WTC11 (cell line): Measurements from ENCODE around the gene MICAL2. TPM values are rescaled to one million over a fixed set of nuclear protein-coding genes. Genes with fewer than 3 reads are reported as not detected.

Experiments used
- ATAC-seq: fragments of 200-7000 bp; cut with Tn5 transposase; 2 replicates; pipeline ENCODE4 v1.10.0; 2021; ENCODE audit warnings: mild to moderate bottlenecking, moderate library complexity
- CTCF ChIA-PET: fragments of 300-600 bp; sonication (Branson Sonifier 250); formaldehyde crosslinking; loops from one replicate; lab custom pipeline; 2021; ENCODE audit warnings: antibody characterized with exemption; lab: Charles Lee
- POLR2A ChIA-PET: fragments of 350-600 bp; sonication (Branson Sonifier 250); formaldehyde crosslinking; loops from one replicate; lab custom pipeline; 2021; ENCODE audit warnings: antibody characterized with exemption; lab: Charles Lee
- DNase-seq: peaks from one replicate; pipeline ENCODE4 v3.0.0; 2021; ENCODE audit warnings: low spot score
- H3K27ac Mint-ChIP-seq: 2 replicates; pipeline ENCODE4 v1.8.0; 2021; ENCODE audit warnings: mixed read lengths
- H3K27me3 Mint-ChIP-seq: 2 replicates; pipeline ENCODE4 v1.8.0; 2021; ENCODE audit warnings: low read depth, mild to moderate bottlenecking, moderate library complexity, mixed read lengths
- H3K36me3 Mint-ChIP-seq: 2 replicates; pipeline ENCODE4 v1.8.0; 2021; ENCODE audit warnings: mixed read lengths
- H3K4me1 Mint-ChIP-seq: 2 replicates; pipeline ENCODE4 v1.8.0; 2022; ENCODE audit warnings: mixed read lengths
- H3K4me3 Mint-ChIP-seq: 2 replicates; pipeline ENCODE4 v1.8.0; 2021; ENCODE audit warnings: mild to moderate bottlenecking, moderate library complexity, mixed read lengths
- H3K9me3 Mint-ChIP-seq: 2 replicates; pipeline ENCODE4 v1.8.0; 2021; ENCODE audit warnings: mixed read lengths
- ESRRA ChIP-seq: sonication (generic); formaldehyde crosslinking; IDR thresholded peaks from 2 replicates; pipeline ENCODE4 v1.8.1; 2022; ENCODE audit warnings: mild to moderate bottlenecking, missing genetic modification reagents, borderline replicate concordance
- FOXJ3 ChIP-seq: sonication (generic); formaldehyde crosslinking; IDR thresholded peaks from 2 replicates; pipeline ENCODE4 v1.9.0; 2021; ENCODE audit warnings: missing genetic modification reagents, mild to moderate bottlenecking, borderline replicate concordance
- GRHL2 ChIP-seq: fragments of 250-450 bp; sonication (Bioruptor Pico); IDR thresholded peaks from 2 replicates; pipeline ENCODE4 v1.8.0; 2022; ENCODE audit warnings: mild to moderate bottlenecking, moderate library complexity; ENCODE audit not compliant: insufficient replicate concordance, severe bottlenecking
- HMGA2 ChIP-seq: fragments of 250-450 bp; sonication (Bioruptor Pico); IDR thresholded peaks from 2 replicates; pipeline ENCODE4 v1.4.0; 2021; ENCODE audit warnings: mild to moderate bottlenecking, moderate library complexity
- JUN ChIP-seq: sonication (generic); formaldehyde crosslinking; IDR thresholded peaks from 2 replicates; pipeline ENCODE4 v1.8.0; 2023; ENCODE audit warnings: mild to moderate bottlenecking, missing genetic modification reagents
- KAT7 ChIP-seq: sonication (generic); formaldehyde crosslinking; IDR thresholded peaks from 2 replicates; pipeline ENCODE4 v1.8.1; 2023; ENCODE audit warnings: missing genetic modification reagents, mild to moderate bottlenecking, borderline replicate concordance
- NFE2L1 ChIP-seq: sonication (generic); formaldehyde crosslinking; IDR thresholded peaks from 2 replicates; pipeline ENCODE4 v1.8.1; 2023; ENCODE audit warnings: missing genetic modification reagents
- NR3C1 ChIP-seq: sonication (generic); formaldehyde crosslinking; conservative IDR thresholded peaks from 2 replicates; pipeline ENCODE4 v1.8.1; 2023; ENCODE audit warnings: low read depth, mild to moderate bottlenecking, missing genetic modification reagents
- OVOL2 ChIP-seq: fragments of 250-450 bp; sonication (Bioruptor Pico); IDR thresholded peaks from 2 replicates; pipeline ENCODE4 v1.9.0; 2021; ENCODE audit warnings: mild to moderate bottlenecking, borderline replicate concordance
- RORB ChIP-seq: fragments of 250-450 bp; sonication (Bioruptor Pico); IDR thresholded peaks from 2 replicates; pipeline ENCODE4 v1.9.0; 2021; ENCODE audit warnings: mild to moderate bottlenecking
- SP1 ChIP-seq: sonication (generic); formaldehyde crosslinking; conservative IDR thresholded peaks from 2 replicates; pipeline ENCODE4 v1.8.1; 2022; ENCODE audit warnings: missing genetic modification reagents
- TEAD4 ChIP-seq: sonication (generic); formaldehyde crosslinking; IDR thresholded peaks from 2 replicates; pipeline ENCODE4 v1.8.0; 2022; ENCODE audit warnings: mild to moderate bottlenecking, missing genetic modification reagents
- TP53 ChIP-seq: sonication (generic); formaldehyde crosslinking; IDR thresholded peaks from 2 replicates; pipeline ENCODE4 v1.8.1; 2023; ENCODE audit warnings: mild to moderate bottlenecking, missing genetic modification reagents
- ZNF317 ChIP-seq: sonication (generic); formaldehyde crosslinking; IDR thresholded peaks from 2 replicates; pipeline ENCODE4 v1.8.1; 2023; ENCODE audit warnings: low read depth, mild to moderate bottlenecking, moderate library complexity, missing genetic modification reagents, borderline replicate concordance
- ZNF423 ChIP-seq: fragments of 250-450 bp; sonication (Bioruptor Pico); IDR thresholded peaks from 2 replicates; pipeline ENCODE4 v2.1.2; 2022; ENCODE audit warnings: mild to moderate bottlenecking, moderate library complexity
- total RNA-seq: library from RNA; stranded (reverse); gene quantifications from 3 replicates; pipeline ENCODE4 v1.2.3, GENCODE V29; 2021
- TF ChIP-seq, protein P1 (sequence below): sonication (generic); formaldehyde crosslinking; conservative IDR thresholded peaks from 2 replicates; pipeline ENCODE4 v1.8.1; 2022; ENCODE audit warnings: mild to moderate bottlenecking, missing genetic modification reagents
- TF ChIP-seq, protein P2 (sequence below): sonication (generic); formaldehyde crosslinking; conservative IDR thresholded peaks from 2 replicates; pipeline ENCODE4 v1.8.1; 2023; ENCODE audit warnings: mild to moderate bottlenecking, low read depth, missing genetic modification reagents, moderate library complexity
- TF ChIP-seq, protein P3 (sequence below): sonication (generic); formaldehyde crosslinking; IDR thresholded peaks from 2 replicates; pipeline ENCODE4 v1.8.0; 2023; ENCODE audit warnings: mild to moderate bottlenecking, missing genetic modification reagents

Gene MICAL2
- total RNA-seq, 1 experiment from 2014 or later, result 3.1 TPM

DNA sequence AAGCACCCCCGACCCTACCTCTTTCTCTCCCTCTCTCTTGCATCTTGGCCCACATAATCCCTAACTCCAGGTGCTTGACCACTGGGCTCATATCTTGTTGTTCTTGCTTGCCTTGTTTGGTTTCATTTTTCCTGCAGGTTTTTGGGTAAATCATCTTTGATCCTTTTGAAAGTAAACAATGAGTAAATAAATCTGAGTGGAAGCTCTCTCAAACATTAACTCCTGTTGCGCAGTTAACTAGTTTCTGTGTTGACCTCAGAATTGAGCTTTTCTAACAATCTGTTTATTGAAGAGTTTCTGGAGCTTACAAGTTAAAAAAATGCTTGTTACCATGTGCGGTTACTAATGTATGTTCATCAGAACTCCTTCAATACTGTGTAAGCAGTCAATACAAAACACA lies 38.8 kb upstream of the MICAL2 start:
- ChIA-PET CTCF (no interaction called here), POLR2A (no interaction called here)
- Mint-ChIP-seq H3K27me3 (peaks cover 2% of the 10 kb centered on the region), H3K36me3 (no peaks in the 10 kb centered on the region), H3K9me3 (no peaks in the 10 kb centered on the region; the same call in 1 of the 2 replicates), H3K27ac (no peak overlapping the region), H3K4me3 (no peak overlapping the region), H3K4me1 (peaks cover 19% of the 10 kb centered on the region)
- no peak for DNase-seq
- TF ChIP-seq JUN (CRISPR knock-in tag) (no peak), ZNF317 (no peak), TP53 (no peak), GRHL2 (CRISPR knock-in tag) (no peak), TEAD4 (CRISPR knock-in tag) (no peak), HMGA2 (CRISPR knock-in tag) (no peak), NFE2L1 (CRISPR knock-in tag) (no peak), KAT7 (CRISPR knock-in tag) (no peak), ZNF423 (CRISPR knock-in tag) (no peak)
- TF ChIP-seq, protein P1, sequence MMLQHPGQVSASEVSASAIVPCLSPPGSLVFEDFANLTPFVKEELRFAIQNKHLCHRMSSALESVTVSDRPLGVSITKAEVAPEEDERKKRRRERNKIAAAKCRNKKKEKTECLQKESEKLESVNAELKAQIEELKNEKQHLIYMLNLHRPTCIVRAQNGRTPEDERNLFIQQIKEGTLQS, result no peak
- TF ChIP-seq, protein P2, sequence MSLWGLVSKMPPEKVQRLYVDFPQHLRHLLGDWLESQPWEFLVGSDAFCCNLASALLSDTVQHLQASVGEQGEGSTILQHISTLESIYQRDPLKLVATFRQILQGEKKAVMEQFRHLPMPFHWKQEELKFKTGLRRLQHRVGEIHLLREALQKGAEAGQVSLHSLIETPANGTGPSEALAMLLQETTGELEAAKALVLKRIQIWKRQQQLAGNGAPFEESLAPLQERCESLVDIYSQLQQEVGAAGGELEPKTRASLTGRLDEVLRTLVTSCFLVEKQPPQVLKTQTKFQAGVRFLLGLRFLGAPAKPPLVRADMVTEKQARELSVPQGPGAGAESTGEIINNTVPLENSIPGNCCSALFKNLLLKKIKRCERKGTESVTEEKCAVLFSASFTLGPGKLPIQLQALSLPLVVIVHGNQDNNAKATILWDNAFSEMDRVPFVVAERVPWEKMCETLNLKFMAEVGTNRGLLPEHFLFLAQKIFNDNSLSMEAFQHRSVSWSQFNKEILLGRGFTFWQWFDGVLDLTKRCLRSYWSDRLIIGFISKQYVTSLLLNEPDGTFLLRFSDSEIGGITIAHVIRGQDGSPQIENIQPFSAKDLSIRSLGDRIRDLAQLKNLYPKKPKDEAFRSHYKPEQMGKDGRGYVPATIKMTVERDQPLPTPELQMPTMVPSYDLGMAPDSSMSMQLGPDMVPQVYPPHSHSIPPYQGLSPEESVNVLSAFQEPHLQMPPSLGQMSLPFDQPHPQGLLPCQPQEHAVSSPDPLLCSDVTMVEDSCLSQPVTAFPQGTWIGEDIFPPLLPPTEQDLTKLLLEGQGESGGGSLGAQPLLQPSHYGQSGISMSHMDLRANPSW (CRISPR knock-in tag), result no peak
- TF ChIP-seq, protein P3, sequence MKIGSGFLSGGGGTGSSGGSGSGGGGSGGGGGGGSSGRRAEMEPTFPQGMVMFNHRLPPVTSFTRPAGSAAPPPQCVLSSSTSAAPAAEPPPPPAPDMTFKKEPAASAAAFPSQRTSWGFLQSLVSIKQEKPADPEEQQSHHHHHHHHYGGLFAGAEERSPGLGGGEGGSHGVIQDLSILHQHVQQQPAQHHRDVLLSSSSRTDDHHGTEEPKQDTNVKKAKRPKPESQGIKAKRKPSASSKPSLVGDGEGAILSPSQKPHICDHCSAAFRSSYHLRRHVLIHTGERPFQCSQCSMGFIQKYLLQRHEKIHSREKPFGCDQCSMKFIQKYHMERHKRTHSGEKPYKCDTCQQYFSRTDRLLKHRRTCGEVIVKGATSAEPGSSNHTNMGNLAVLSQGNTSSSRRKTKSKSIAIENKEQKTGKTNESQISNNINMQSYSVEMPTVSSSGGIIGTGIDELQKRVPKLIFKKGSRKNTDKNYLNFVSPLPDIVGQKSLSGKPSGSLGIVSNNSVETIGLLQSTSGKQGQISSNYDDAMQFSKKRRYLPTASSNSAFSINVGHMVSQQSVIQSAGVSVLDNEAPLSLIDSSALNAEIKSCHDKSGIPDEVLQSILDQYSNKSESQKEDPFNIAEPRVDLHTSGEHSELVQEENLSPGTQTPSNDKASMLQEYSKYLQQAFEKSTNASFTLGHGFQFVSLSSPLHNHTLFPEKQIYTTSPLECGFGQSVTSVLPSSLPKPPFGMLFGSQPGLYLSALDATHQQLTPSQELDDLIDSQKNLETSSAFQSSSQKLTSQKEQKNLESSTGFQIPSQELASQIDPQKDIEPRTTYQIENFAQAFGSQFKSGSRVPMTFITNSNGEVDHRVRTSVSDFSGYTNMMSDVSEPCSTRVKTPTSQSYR (CRISPR knock-in tag), result no peak
- no peak for ATAC-seq

DNA sequence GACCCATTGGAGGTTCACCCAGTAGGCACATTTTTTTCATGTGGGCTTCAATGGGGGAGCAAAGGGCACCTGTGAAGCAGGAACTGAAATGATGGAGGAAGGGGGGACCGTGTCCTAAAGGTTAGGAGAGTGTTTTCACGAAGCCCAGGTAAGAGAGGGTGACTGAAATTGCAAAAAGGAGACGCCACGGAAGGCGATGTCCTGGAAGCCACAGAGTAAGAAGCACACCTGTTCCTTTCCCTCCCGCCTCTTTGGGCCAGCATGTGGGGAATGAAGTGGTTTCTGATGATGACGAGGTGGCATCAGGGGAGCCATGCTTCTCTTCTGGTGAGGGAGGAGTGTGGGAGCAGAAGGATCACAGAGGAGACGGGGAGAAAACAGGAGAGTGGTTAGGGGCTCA lies 37.0 kb upstream of the MICAL2 start:
- ChIA-PET POLR2A (no interaction called here), CTCF (interaction anchor here (1.7 kb wide), 1 partner anchor 19 kb away, joined by 3 read pairs; no protein-coding TSS in a partner anchor)
- Mint-ChIP-seq H3K4me1 (peaks cover 3% of the 10 kb centered on the region; the same call in 1 of the 2 replicates), H3K27me3 (peaks cover 2% of the 10 kb centered on the region), H3K4me3 (no peak overlapping the region), H3K9me3 (no peaks in the 10 kb centered on the region; the same call in 1 of the 2 replicates), H3K36me3 (no peaks in the 10 kb centered on the region), H3K27ac (no peak overlapping the region)
- ATAC-seq (no peak), DNase-seq (no peak)
- TF ChIP-seq FOXJ3 (CRISPR knock-in tag) (no peak), OVOL2 (CRISPR knock-in tag) (no peak), ESRRA (CRISPR knock-in tag) (no peak), RORB (CRISPR knock-in tag) (no peak), NR3C1 (no peak), GRHL2 (CRISPR knock-in tag) (no peak), JUN (CRISPR knock-in tag) (no peak), SP1 (CRISPR knock-in tag) (no peak)
- TF ChIP-seq, protein P1, result no peak
